Measurements from ENCODE around the gene CGNL1. TPM values are rescaled to one million over a fixed set of nuclear protein-coding genes. Genes with fewer than 3 reads are reported as not detected.
A peak's percentile ranks its signal among the peaks of the same experiment; 100 is the strongest.

CGNL1 gene
- total RNA-seq, 1 donor from 2014 or later: 3.0 TPM

- no peak overlapping the region for H3K27ac Mint-ChIP-seq
- Histone ChIP-seq H3K4me3 (no peak overlapping the region), H3K9ac (no peak overlapping the region), H3K36me3 (no peaks in the 10 kb centered on the region), H3K4me2 (no peak overlapping the region), H2AFZ (replicated peaks) (no peak overlapping the region), H3K27ac (no peak overlapping the region), H3F3A (ENCODE audit: low read depth) (peaks cover 4% of the 10 kb centered on the region), H3K79me2 (ENCODE audit: low read depth) (no peaks in the 10 kb centered on the region), H3K27me3 (peaks cover 59% of the 10 kb centered on the region), H4K20me1 (ENCODE audit: low read depth) (no peaks in the 10 kb centered on the region), H3K4me1 (no peaks in the 10 kb centered on the region), H3K9me3 (ENCODE audit: low read depth) (no peaks in the 10 kb centered on the region)
- H3K36me3 Mint-ChIP-seq: no peaks in the 10 kb centered on the region
- no peak overlapping the region for H3K4me3 Mint-ChIP-seq
- H3K27me3 Mint-ChIP-seq (ENCODE audit: insufficient read depth, low read depth): peaks cover 22% of the 10 kb centered on the region
- DNase-seq (ENCODE audit: low spot score): no peak
- TF ChIP-seq EZH2phosphoT487 (IDR thresholded peaks at IDR 0.05): no peak
- TF ChIP-seq, protein P1, sequence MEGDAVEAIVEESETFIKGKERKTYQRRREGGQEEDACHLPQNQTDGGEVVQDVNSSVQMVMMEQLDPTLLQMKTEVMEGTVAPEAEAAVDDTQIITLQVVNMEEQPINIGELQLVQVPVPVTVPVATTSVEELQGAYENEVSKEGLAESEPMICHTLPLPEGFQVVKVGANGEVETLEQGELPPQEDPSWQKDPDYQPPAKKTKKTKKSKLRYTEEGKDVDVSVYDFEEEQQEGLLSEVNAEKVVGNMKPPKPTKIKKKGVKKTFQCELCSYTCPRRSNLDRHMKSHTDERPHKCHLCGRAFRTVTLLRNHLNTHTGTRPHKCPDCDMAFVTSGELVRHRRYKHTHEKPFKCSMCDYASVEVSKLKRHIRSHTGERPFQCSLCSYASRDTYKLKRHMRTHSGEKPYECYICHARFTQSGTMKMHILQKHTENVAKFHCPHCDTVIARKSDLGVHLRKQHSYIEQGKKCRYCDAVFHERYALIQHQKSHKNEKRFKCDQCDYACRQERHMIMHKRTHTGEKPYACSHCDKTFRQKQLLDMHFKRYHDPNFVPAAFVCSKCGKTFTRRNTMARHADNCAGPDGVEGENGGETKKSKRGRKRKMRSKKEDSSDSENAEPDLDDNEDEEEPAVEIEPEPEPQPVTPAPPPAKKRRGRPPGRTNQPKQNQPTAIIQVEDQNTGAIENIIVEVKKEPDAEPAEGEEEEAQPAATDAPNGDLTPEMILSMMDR (IDR thresholded peaks at IDR 0.05): no peak
- H3K9me3 Mint-ChIP-seq: no peaks in the 10 kb centered on the region
- H3K4me1 Mint-ChIP-seq: peaks cover 3% of the 10 kb centered on the region
Measured at GRCh38 chr15:57589754-57590153, 213.4 kb downstream of the CGNL1 start.

GRCh38 chr15:57591237-57591821, 215.0 kb downstream of the CGNL1 start:
- Mint-ChIP-seq H3K27ac (no peak overlapping the region), H3K27me3 (ENCODE audit: insufficient read depth, low read depth) (peaks cover 24% of the 10 kb centered on the region), H3K4me1 (peaks cover 3% of the 10 kb centered on the region), H3K9me3 (no peaks in the 10 kb centered on the region), H3K36me3 (no peaks in the 10 kb centered on the region), H3K4me3 (peak overlapping the region; percentile 83)
- Histone ChIP-seq H2AFZ (replicated peaks) (peak overlapping the region; percentile 84), H3K4me1 (no peaks in the 10 kb centered on the region), H3K27ac (no peak overlapping the region), H3F3A (ENCODE audit: low read depth) (peaks cover 4% of the 10 kb centered on the region), H3K27me3 (peaks cover 59% of the 10 kb centered on the region), H3K9ac (no peak overlapping the region), H3K36me3 (no peaks in the 10 kb centered on the region), H3K9me3 (ENCODE audit: low read depth) (no peaks in the 10 kb centered on the region), H3K4me3 (peak overlapping the region; percentile 59), H4K20me1 (ENCODE audit: low read depth) (no peaks in the 10 kb centered on the region), H3K4me2 (peak overlapping the region; percentile 89), H3K79me2 (ENCODE audit: low read depth) (no peaks in the 10 kb centered on the region)
- DNase-seq (ENCODE audit: low spot score): no peak
- no peak for TF ChIP-seq EZH2 (IDR thresholded peaks at IDR 0.05)
- peak; percentile 9 for TF ChIP-seq EZH2phosphoT487 (IDR thresholded peaks at IDR 0.05)

GRCh38 chr15:57591822-57592367, 215.6 kb downstream of the CGNL1 start, which contains the start of gene MYZAP:
MYZAP (plus strand) TSS chr15:57591904; CDS start chr15:57592035, 131 bp downstream.
- H2AFZ ChIP-seq (replicated peaks): peak within 1 kb of the TSS; percentile 84
- H3K4me2 ChIP-seq: peak within 1 kb of the TSS; percentile 89
- peak within 1 kb of the TSS; percentile 59 for H3K4me3 ChIP-seq
- peaks cover 4% of the 10 kb centered on the region for H3F3A ChIP-seq (ENCODE audit: low read depth)
- no peak within 1 kb of the TSS for H3K27ac ChIP-seq
- no peaks in the 10 kb centered on the region for H3K9me3 ChIP-seq (ENCODE audit: low read depth)
- no peaks in the 10 kb centered on the region for H3K4me1 ChIP-seq
- H3K36me3 ChIP-seq: no peaks in the 10 kb centered on the region
- H3K27me3 ChIP-seq: peaks cover 59% of the 10 kb centered on the region
- no peaks in the 10 kb centered on the region for H4K20me1 ChIP-seq (ENCODE audit: low read depth)
- peak; percentile 76 for DNase-seq (ENCODE audit: low spot score)
- H3K9ac ChIP-seq: no peak within 1 kb of the TSS
- Mint-ChIP-seq H3K9me3 (no peaks in the 10 kb centered on the region), H3K27ac (no peak within 1 kb of the TSS), H3K36me3 (no peaks in the 10 kb centered on the region), H3K4me3 (peak within 1 kb of the TSS; percentile 83), H3K27me3 (ENCODE audit: insufficient read depth, low read depth) (peaks cover 24% of the 10 kb centered on the region), H3K4me1 (peaks cover 3% of the 10 kb centered on the region)
- no peaks in the 10 kb centered on the region for H3K79me2 ChIP-seq (ENCODE audit: low read depth)
- TF ChIP-seq EZH2phosphoT487 (IDR thresholded peaks at IDR 0.05) (no peak), EZH2 (IDR thresholded peaks at IDR 0.05) (no peak)
- TF ChIP-seq, protein P1 (IDR thresholded peaks at IDR 0.05): no peak

DNA sequence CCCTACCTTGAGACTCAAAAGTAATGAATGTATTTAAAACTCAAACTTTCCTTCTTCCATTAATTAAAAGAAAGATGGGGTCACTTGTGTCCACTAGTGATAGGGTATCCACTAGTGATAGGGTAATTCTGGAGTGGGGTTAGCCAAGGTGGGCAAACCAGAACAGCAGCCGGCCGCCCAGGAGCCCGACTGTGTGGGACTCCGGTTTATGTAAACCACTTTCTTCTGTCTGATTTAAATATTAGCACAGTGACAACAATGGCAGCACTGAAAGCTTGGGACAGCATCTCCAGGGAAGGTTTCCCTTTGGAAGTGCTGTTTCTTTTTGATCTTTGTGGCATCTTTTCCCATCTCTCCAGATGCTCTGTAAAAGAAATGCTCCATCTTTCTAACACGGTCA, 216.1 kb downstream of the CGNL1 start:
- H3F3A ChIP-seq (ENCODE audit: low read depth): peaks cover 4% of the 10 kb centered on the region
- H3K27me3 Mint-ChIP-seq (ENCODE audit: insufficient read depth, low read depth): peaks cover 24% of the 10 kb centered on the region
- no peak for DNase-seq (ENCODE audit: low spot score)

More for the DNA sequence above, 216.1 kb downstream of the CGNL1 start:
- H3K9me3 ChIP-seq (ENCODE audit: low read depth): no peaks in the 10 kb centered on the region
- H3K4me2 ChIP-seq: peak overlapping the region; percentile 89
- Mint-ChIP-seq H3K27ac (no peak overlapping the region), H3K9me3 (no peaks in the 10 kb centered on the region), H3K36me3 (no peaks in the 10 kb centered on the region), H3K4me1 (peaks cover 3% of the 10 kb centered on the region), H3K4me3 (peak overlapping the region; percentile 74)
- no peaks in the 10 kb centered on the region for H3K79me2 ChIP-seq (ENCODE audit: low read depth)
- H3K27me3 ChIP-seq: peaks cover 59% of the 10 kb centered on the region
- H3K4me3 ChIP-seq: peak overlapping the region; percentile 59
- H3K36me3 ChIP-seq: no peaks in the 10 kb centered on the region
- TF ChIP-seq, protein P1 (IDR thresholded peaks at IDR 0.05): no peak
- TF ChIP-seq EZH2 (IDR thresholded peaks at IDR 0.05) (no peak), EZH2phosphoT487 (IDR thresholded peaks at IDR 0.05) (no peak)
- no peak overlapping the region for H3K27ac ChIP-seq
- no peaks in the 10 kb centered on the region for H4K20me1 ChIP-seq (ENCODE audit: low read depth)
- H3K9ac ChIP-seq: no peak overlapping the region
- no peaks in the 10 kb centered on the region for H3K4me1 ChIP-seq
- no peak overlapping the region for H2AFZ ChIP-seq (replicated peaks)
